ENCODE data around the gene ZMYND8.
"Not testable (repeated sequence)": the region's sequence is repeated elsewhere in the genome, so short reads cannot be mapped to it uniquely, and the experiment has no call there.

GRCh38 chr20:47240096-47240495, 116.4 kb downstream of the ZMYND8 start:
- TF ChIP-seq CTCF (IDR thresholded peaks at IDR 0.05; ENCODE audit: low read length); EZH2phosphoT487 (IDR thresholded peaks at IDR 0.05; ENCODE audit: low read length); EZH2 (optimal IDR thresholded peaks at IDR 0.05; ENCODE audit: low read depth, low read length): not testable (repeated sequence)
